HepG2 (cell line): Measurements from ENCODE around the gene ZNF813. TPM values are rescaled to one million over a fixed set of nuclear protein-coding genes. Genes with fewer than 3 reads are reported as not detected.

ENCODE experiments used
- ATAC-seq: fragments of 200-7000 bp; cut with Tn5 transposase; 3 replicates; pipeline ENCODE4 v1.9.1; 2020; ENCODE audit warnings: mild to moderate bottlenecking, moderate library complexity
- BruUV-seq: library from RNA; stranded (reverse); fragments of 400-500 nt; replicated peaks from 2 replicates; lab custom pipeline; 2021; lab: Mats Ljungman, UMichigan
- CTCF ChIA-PET: fragments of 300-600 bp; formaldehyde crosslinking; extraction: SDS; loops from one replicate; lab custom pipeline; 2021; ENCODE audit warnings: low total read pairs, inconsistent platforms, low intra/inter-chr PET ratio; lab: Yijun Ruan, JAX
- POLR2A ChIA-PET: fragments of 350-600 bp; sonication (Branson Sonifier 250); formaldehyde crosslinking; loops from one replicate; lab custom pipeline; 2020; ENCODE audit warnings: antibody characterized with exemption, inconsistent platforms; lab: Yijun Ruan, JAX
- DNase-seq: peaks from one replicate; pipeline ENCODE4 v3.0.0-alpha.2; 2015; ENCODE audit warnings: low spot score
- FAIRE-seq: peaks from 3 replicates; lab custom pipeline; 2011; peaks lifted over from hg19 to GRCh38; lab: Jason Lieb, UNC
- H2AFZ ChIP-seq: one replicate; pipeline ENCODE4 v1.6.1; 2011; ENCODE audit warnings: low read length, inconsistent platforms
- H3K27ac ChIP-seq: fragments of 300-600 bp; 3 replicates; pipeline ENCODE4 v1.8.0; 2011; ENCODE audit warnings: mixed run types, mild to moderate bottlenecking, mixed read lengths, low read length, inconsistent platforms; ENCODE audit not compliant: insufficient read depth; ENCODE audit errors: extremely low read length
- H3K27me3 ChIP-seq, 2 experiments: fragments of 200-600 bp in 1 of 2; 2 replicates in 1 of 2; 3 replicates in 1 of 2; pipeline versions ENCODE4 v1.6.0 to v1.8.0; 2011; ENCODE audit warnings: low read length in 2 of 2, mild to moderate bottlenecking in 2 of 2, moderate library complexity in 2 of 2, inconsistent platforms in 1 of 2; ENCODE audit not compliant: insufficient read depth in 2 of 2, control insufficient read depth in 1 of 2
- H3K36me3 ChIP-seq, 2 experiments: fragments of 200-600 bp in 1 of 2; replicated peaks in 1 of 2; 2 replicates in 1 of 2; 3 replicates in 1 of 2; pipeline versions ENCODE4 v1.5.1 to v1.8.0; 2011; ENCODE audit warnings: low read length in 2 of 2, inconsistent platforms in 1 of 2; ENCODE audit not compliant: insufficient read depth in 2 of 2, control insufficient read depth in 1 of 2
- H3K4me1 ChIP-seq: 2 replicates; pipeline ENCODE4 v1.5.1; 2012; ENCODE audit warnings: low read length, inconsistent platforms; ENCODE audit not compliant: insufficient read depth
- H3K4me2 ChIP-seq: 2 replicates; pipeline ENCODE4 v1.6.0; 2011; ENCODE audit warnings: low read depth, low read length, inconsistent platforms
- H3K4me3 ChIP-seq, 3 experiments: fragments of 200-600 bp in 1 of 3; sonication (generic), shearing (Covaris generic) in 1 of 3; replicated peaks in 1 of 3; 2 replicates each; pipeline ENCODE4 v1.5.1; 2011 to 2016; ENCODE audit warnings: low read length in 3 of 3, inconsistent platforms in 2 of 3, low read depth in 2 of 3, mild to moderate bottlenecking in 2 of 3, control low read depth in 1 of 3, mixed read lengths in 1 of 3; ENCODE audit not compliant: insufficient read depth in 1 of 3
- H3K79me2 ChIP-seq: one replicate; pipeline ENCODE4 v1.6.1; 2011; ENCODE audit warnings: low read length, inconsistent platforms; ENCODE audit not compliant: insufficient read depth
- H3K9ac ChIP-seq: 2 replicates; pipeline ENCODE4 v1.6.0; 2011; ENCODE audit warnings: mild to moderate bottlenecking, low read depth, low read length, inconsistent platforms; ENCODE audit not compliant: insufficient read depth
- H3K9me3 ChIP-seq: 2 replicates; pipeline ENCODE4 v1.5.1; 2012; ENCODE audit warnings: mild to moderate bottlenecking, low read length
- H4K20me1 ChIP-seq: 2 replicates; pipeline ENCODE4 v1.6.0; 2011; ENCODE audit warnings: inconsistent platforms, mild to moderate bottlenecking, low read length, moderate library complexity; ENCODE audit not compliant: insufficient read depth
- SALL1 ChIP-seq: sonication (generic); formaldehyde crosslinking; IDR thresholded peaks from 2 replicates; pipeline ENCODE4 v1.8.0; 2022; ENCODE audit warnings: mild to moderate bottlenecking, missing genetic modification reagents
- TFDP1 ChIP-seq: IDR thresholded peaks from 2 replicates; pipeline ENCODE4 v1.6.1; 2016; ENCODE audit warnings: missing compliant biosample characterization, missing genetic modification reagents, borderline replicate concordance
- ZNF251 ChIP-seq: sonication (generic); formaldehyde crosslinking; IDR thresholded peaks from 2 replicates; pipeline ENCODE4 v1.9.0; 2021; ENCODE audit warnings: mild to moderate bottlenecking, missing genetic modification reagents
- ZNF282 ChIP-seq: fragments of 450-650 bp; IDR thresholded peaks from 2 replicates; pipeline ENCODE4 v1.6.1; 2018; ENCODE audit not compliant: partially characterized antibody
- ZNF318 ChIP-seq: sonication (generic); formaldehyde crosslinking; IDR thresholded peaks from 2 replicates; pipeline ENCODE4 v1.4.0; 2020; ENCODE audit warnings: mild to moderate bottlenecking, missing genetic modification reagents
- ZNF703 ChIP-seq: sonication (generic); formaldehyde crosslinking; IDR thresholded peaks from 2 replicates; pipeline ENCODE4 v1.5.1; 2020; ENCODE audit warnings: missing genetic modification reagents, mild to moderate bottlenecking, moderate library complexity, borderline replicate concordance
- ZNF879 ChIP-seq: sonication (generic); formaldehyde crosslinking; IDR thresholded peaks from 2 replicates; pipeline ENCODE4 v1.8.1; 2023; ENCODE audit warnings: missing genetic modification reagents
- WGBS: methylation state at CpG from one replicate; pipeline ENCODE4 v1.1.6; 2017; ENCODE audit warnings: low lambda C conversion rate; 5-methylcytosine and 5-hydroxymethylcytosine counted together
- in situ Hi-C: cut with HindIII; loops from 2 replicates; pipeline ENCODE4 v1.10.0; 2017; ENCODE audit warnings: low pct_unique_long_range_greater_than_20kb; ENCODE audit not compliant: extremely low pct_ligation_motif_present
- intact Hi-C: fragments of 100-400 bp; cut with micrococcal nuclease; formaldehyde crosslinking; loops from one replicate; pipeline ENCODE4 v1.10.0; 2022; ENCODE audit not compliant: unreplicated experiment
- polyA plus RNA-seq, 8 experiments: library from polyadenylated mRNA; depleted of rRNA in 3 of 8; stranded (reverse) in 7 of 8; unstranded in 1 of 8; fragments of >200 nt; fragmentation: Illumina TruSeq in 4 of 8; extraction: Trizol in 4 of 8; gene quantifications; 2 replicates each; pipeline versions ENCODE4 v1.2.1 to v1.2.3, GENCODE V29; 2011 to 2016; ENCODE audit warnings: low read depth in 4 of 8, missing spikeins in 1 of 8, mixed read lengths in 1 of 8; ENCODE audit not compliant: insufficient read depth in 1 of 8
- total RNA-seq, 5 experiments: library from RNA; depleted of rRNA; stranded (reverse); fragments of >200 nt; fragmentation: Illumina TruSeq; extraction: Trizol; gene quantifications; 2 replicates each; pipeline ENCODE4 v1.2.3, GENCODE V29; 2016; ENCODE audit warnings: low read depth in 1 of 5
- TF ChIP-seq, protein P1 (sequence below): sonication (generic); formaldehyde crosslinking; IDR thresholded peaks from 2 replicates; pipeline ENCODE4 v1.9.0; 2021; ENCODE audit warnings: missing genetic modification reagents, borderline replicate concordance
- TF ChIP-seq, protein P2 (sequence below): sonication (generic); formaldehyde crosslinking; IDR thresholded peaks from 2 replicates; pipeline ENCODE4 v1.9.0; 2021; ENCODE audit warnings: missing genetic modification reagents, mild to moderate bottlenecking, borderline replicate concordance

The ZNF813 gene
- total and polyA plus RNA-seq, 2 of the 13 experiments (the other 11 are each of a cell fraction or from before 2014, with no cell fraction given) = 2.1 to 8.9 TPM

GRCh38 chr19:53463263-53463662 is 4.3 kb upstream of the ZNF813 start:
- ChIA-PET POLR2A (no interaction called here), CTCF (no interaction called here)
- peaks cover 44% of the 10 kb centered on the region for H3K4me1 ChIP-seq
- intact Hi-C loops (no loop called here), in situ Hi-C loops (no loop called here)
- no TSS peak for BruUV-seq
- no peak for FAIRE-seq
- no peaks in the 10 kb centered on the region for H4K20me1 ChIP-seq
- no peak overlapping the region for H3K9ac ChIP-seq
- 0 out of 2 replicates have a peak, but pooled peaks cover 5% of the 10 kb centered on the region for H3K9me3 ChIP-seq
- no peak overlapping the region for H3K4me3 ChIP-seq
- H3K79me2 ChIP-seq = no peaks in the 10 kb centered on the region
- H2AFZ ChIP-seq = no peak overlapping the region
- 62% methylated on average over 19 of the region's 19 CpGs for whole genome bisulfite sequencing
- H3K27me3 ChIP-seq = no peaks in the 10 kb centered on the region; a peak in 1 of 5 replicates
- DNase-seq = no peak
- H3K4me2 ChIP-seq = no peak overlapping the region
- H3K27ac ChIP-seq = no peak overlapping the region
- H3K36me3 ChIP-seq = no peaks in the 10 kb centered on the region
- no peak for ATAC-seq
- TF ChIP-seq, protein P1, sequence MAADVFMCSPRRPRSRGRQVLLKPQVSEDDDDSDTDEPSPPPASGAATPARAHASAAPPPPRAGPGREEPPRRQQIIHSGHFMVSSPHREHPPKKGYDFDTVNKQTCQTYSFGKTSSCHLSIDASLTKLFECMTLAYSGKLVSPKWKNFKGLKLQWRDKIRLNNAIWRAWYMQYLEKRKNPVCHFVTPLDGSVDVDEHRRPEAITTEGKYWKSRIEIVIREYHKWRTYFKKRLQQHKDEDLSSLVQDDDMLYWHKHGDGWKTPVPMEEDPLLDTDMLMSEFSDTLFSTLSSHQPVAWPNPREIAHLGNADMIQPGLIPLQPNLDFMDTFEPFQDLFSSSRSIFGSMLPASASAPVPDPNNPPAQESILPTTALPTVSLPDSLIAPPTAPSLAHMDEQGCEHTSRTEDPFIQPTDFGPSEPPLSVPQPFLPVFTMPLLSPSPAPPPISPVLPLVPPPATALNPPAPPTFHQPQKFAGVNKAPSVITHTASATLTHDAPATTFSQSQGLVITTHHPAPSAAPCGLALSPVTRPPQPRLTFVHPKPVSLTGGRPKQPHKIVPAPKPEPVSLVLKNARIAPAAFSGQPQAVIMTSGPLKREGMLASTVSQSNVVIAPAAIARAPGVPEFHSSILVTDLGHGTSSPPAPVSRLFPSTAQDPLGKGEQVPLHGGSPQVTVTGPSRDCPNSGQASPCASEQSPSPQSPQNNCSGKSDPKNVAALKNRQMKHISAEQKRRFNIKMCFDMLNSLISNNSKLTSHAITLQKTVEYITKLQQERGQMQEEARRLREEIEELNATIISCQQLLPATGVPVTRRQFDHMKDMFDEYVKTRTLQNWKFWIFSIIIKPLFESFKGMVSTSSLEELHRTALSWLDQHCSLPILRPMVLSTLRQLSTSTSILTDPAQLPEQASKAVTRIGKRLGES (CRISPR knock-in tag) = no peak
- no peak for TF ChIP-seq ZNF251 (CRISPR knock-in tag)
- TF ChIP-seq ZNF282 = no peak
- TF ChIP-seq TFDP1 = no peak
- TF ChIP-seq, protein P2, sequence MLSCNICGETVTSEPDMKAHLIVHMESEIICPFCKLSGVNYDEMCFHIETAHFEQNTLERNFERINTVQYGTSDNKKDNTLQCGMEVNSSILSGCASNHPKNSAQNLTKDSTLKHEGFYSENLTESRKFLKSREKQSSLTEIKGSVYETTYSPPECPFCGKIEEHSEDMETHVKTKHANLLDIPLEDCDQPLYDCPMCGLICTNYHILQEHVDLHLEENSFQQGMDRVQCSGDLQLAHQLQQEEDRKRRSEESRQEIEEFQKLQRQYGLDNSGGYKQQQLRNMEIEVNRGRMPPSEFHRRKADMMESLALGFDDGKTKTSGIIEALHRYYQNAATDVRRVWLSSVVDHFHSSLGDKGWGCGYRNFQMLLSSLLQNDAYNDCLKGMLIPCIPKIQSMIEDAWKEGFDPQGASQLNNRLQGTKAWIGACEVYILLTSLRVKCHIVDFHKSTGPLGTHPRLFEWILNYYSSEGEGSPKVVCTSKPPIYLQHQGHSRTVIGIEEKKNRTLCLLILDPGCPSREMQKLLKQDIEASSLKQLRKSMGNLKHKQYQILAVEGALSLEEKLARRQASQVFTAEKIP = no peak
- no peak for TF ChIP-seq SALL1 (CRISPR knock-in tag)
- no peak for TF ChIP-seq ZNF703
- TF ChIP-seq ZNF318 (CRISPR knock-in tag) = no peak
- no peak for TF ChIP-seq ZNF879 (CRISPR knock-in tag)
